Glutamatergic neuron (in vitro differentiated cells): ENCODE results near the gene COL19A1. TPM values are rescaled to one million over a fixed set of nuclear protein-coding genes. Genes with fewer than 3 reads are reported as not detected.

ENCODE experiments used
- DNase-seq: peaks from one replicate; pipeline ENCODE4 v3.0.0; 2022
- H3K27ac Mint-ChIP-seq: one replicate; pipeline ENCODE4 v1.8.0; 2020; ENCODE audit warnings: mild to moderate bottlenecking, mixed read lengths, inconsistent platforms; ENCODE audit not compliant: unreplicated experiment
- H3K27me3 Mint-ChIP-seq: one replicate; pipeline ENCODE4 v1.8.0; 2020; ENCODE audit warnings: mild to moderate bottlenecking, moderate library complexity, mixed read lengths, inconsistent platforms; ENCODE audit not compliant: unreplicated experiment
- H3K36me3 Mint-ChIP-seq: one replicate; pipeline ENCODE4 v1.8.0; 2020; ENCODE audit warnings: mild to moderate bottlenecking, mixed read lengths, inconsistent platforms; ENCODE audit not compliant: unreplicated experiment
- H3K4me1 Mint-ChIP-seq: one replicate; pipeline ENCODE4 v1.8.0; 2020; ENCODE audit warnings: mild to moderate bottlenecking, low read depth, mixed read lengths, inconsistent platforms; ENCODE audit not compliant: unreplicated experiment
- H3K4me3 Mint-ChIP-seq: one replicate; pipeline ENCODE4 v1.8.0; 2020; ENCODE audit warnings: mild to moderate bottlenecking, mixed read lengths, inconsistent platforms; ENCODE audit not compliant: unreplicated experiment
- H3K9me3 Mint-ChIP-seq: one replicate; pipeline ENCODE4 v1.8.0; 2020; ENCODE audit warnings: mild to moderate bottlenecking, moderate library complexity, mixed read lengths, inconsistent platforms; ENCODE audit not compliant: unreplicated experiment
- CTCF ChIP-seq: fragments of 200-600 bp; sonication (generic); IDR thresholded peaks from one replicate; pipeline ENCODE4 v1.5.0; 2021; ENCODE audit not compliant: partially characterized antibody, unreplicated experiment
- total RNA-seq: library from RNA; stranded (reverse); fragmentation: NEBNext Ultra II Directional; extraction: Animal tissue kit (Norgen Biotek cat#: 25700); gene quantifications from one replicate; pipeline ENCODE4 v1.2.1, GENCODE V29; 2021; ENCODE audit not compliant: unreplicated experiment

Gene COL19A1
- total RNA-seq, 1 donor from 2014 or later: 0.78 TPM

DNA sequence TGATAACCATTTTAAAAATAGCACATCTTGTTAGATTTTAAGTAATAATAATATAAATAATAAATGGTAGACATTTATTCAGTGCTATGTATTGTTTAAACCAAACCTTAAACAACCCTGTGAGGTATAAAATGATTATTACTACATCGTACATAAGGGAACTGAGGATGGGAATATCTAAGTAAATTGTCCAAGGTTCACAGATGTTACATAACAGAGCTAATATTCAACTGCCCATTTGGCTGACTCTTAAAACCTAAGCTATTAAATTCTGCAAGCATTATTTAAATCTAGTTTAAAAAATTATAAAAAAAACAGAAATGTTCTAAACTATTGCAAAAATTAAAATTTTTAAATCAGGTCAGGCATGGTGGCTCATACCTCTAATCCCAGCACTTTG lies 175.1 kb downstream of the COL19A1 start:
- Mint-ChIP-seq H3K9me3 (no peaks in the 10 kb centered on the region), H3K4me1 (no peaks in the 10 kb centered on the region), H3K4me3 (no peak overlapping the region), H3K36me3 (no peaks in the 10 kb centered on the region), H3K27me3 (no peaks in the 10 kb centered on the region), H3K27ac (no peak overlapping the region)
- no peak for TF ChIP-seq CTCF
- DNase-seq: no peak

DNA sequence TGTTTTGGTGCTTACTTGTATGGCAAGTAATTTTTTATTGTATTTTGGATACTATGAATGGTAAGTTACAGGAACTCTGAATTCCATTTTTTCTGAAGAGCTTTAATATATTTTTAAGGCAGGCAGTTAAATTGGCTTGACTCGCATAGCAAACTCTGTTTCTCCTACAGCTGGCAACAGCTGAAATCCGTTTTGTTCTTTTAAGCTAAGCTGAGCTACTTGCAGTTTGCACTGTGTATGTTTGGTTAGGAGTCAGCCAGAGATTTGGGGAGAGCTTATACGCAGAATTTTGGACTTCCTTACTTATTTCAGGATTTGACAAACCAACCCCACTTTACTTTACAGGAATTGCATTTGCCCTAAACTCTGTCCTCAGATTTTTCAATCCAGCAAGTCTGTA lies 179.1 kb downstream of the COL19A1 start:
- no peak for DNase-seq
- Mint-ChIP-seq H3K27ac (no peak overlapping the region), H3K36me3 (no peaks in the 10 kb centered on the region), H3K4me1 (peaks cover 8% of the 10 kb centered on the region), H3K27me3 (no peaks in the 10 kb centered on the region), H3K9me3 (peaks cover 3% of the 10 kb centered on the region), H3K4me3 (no peak overlapping the region)
- TF ChIP-seq CTCF: no peak

DNA sequence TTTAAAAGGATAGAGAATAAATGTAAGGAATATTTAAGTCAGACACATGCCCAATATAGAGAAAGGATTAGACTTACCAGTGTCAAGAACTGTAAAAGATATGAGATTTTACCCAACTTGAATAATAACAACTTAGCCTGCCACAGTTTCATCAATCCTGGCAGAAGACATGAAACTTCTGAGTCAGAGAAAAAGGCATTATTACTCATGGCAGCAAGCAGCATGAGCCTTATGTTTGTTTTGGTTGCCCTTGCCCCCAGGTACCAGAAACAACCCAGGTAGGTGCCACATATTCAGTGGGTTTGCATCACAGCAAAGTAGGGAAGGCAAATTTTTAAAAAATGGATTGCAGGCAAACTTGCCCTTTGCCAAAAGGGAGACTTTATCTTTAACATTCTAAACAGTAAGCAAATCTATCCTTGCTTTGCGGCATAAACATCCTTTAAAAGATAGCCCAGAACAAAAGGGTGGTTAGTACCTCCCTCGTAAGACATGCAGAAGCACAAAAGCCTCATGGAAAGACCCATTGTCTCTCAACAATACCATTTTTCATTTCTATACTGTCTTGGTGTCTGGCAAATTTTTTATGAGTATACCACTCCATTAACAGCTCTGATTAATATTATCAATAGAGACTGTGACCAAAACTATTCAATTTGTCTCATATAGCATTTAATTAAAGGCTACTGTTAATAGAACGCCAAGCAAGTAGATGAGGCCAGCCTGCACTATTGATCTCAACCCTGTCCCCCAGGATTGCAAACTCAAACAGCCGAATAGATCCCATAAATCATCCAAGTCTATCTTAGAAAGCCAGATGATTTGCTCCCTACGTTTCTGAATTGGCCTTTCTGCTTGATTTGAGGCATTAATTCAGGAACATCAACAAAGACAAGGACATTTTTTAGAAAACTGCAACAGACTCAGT lies 185.1 kb downstream of the COL19A1 start:
- Mint-ChIP-seq H3K4me3 (no peak overlapping the region), H3K27me3 (no peaks in the 10 kb centered on the region), H3K4me1 (peaks cover 10% of the 10 kb centered on the region), H3K36me3 (no peaks in the 10 kb centered on the region), H3K27ac (no peak overlapping the region), H3K9me3 (peaks cover 3% of the 10 kb centered on the region)
- no peak for DNase-seq
- TF ChIP-seq CTCF: no peak

GRCh38 chr6:70059039-70059719 lies 192.8 kb downstream of the COL19A1 start:
- no peak for DNase-seq
- Mint-ChIP-seq H3K36me3 (no peaks in the 10 kb centered on the region), H3K27me3 (no peaks in the 10 kb centered on the region), H3K4me3 (no peak overlapping the region), H3K9me3 (peaks cover 4% of the 10 kb centered on the region), H3K27ac (no peak overlapping the region), H3K4me1 (peaks cover 3% of the 10 kb centered on the region)
- no peak for TF ChIP-seq CTCF

- Mint-ChIP-seq H3K27ac (no peak overlapping the region), H3K4me3 (no peak overlapping the region)
Observed at GRCh38 chr6:70060680-70061079, 194.3 kb downstream of the COL19A1 start.

More at GRCh38 chr6:70060680-70061079, 194.3 kb downstream of the COL19A1 start:
- no peak for TF ChIP-seq CTCF
- no peak for DNase-seq
- H3K36me3 Mint-ChIP-seq: no peaks in the 10 kb centered on the region
- H3K9me3 Mint-ChIP-seq: peaks cover 4% of the 10 kb centered on the region
- H3K4me1 Mint-ChIP-seq: peaks cover 3% of the 10 kb centered on the region
- no peaks in the 10 kb centered on the region for H3K27me3 Mint-ChIP-seq
